AG09309 (cell line): ENCODE measurements around the gene PACS1.
"Not testable (repeated sequence)": the region's sequence is repeated elsewhere in the genome, so short reads cannot be mapped to it uniquely, and the experiment has no call there.

Experiments
- DNase-seq: peaks from one replicate; pipeline ENCODE4 v3.0.0-alpha.2; 2010; ENCODE audit warnings: low read depth
- H3K4me3 ChIP-seq: 2 replicates; pipeline ENCODE4 v1.5.1; 2011; ENCODE audit warnings: mild to moderate bottlenecking, low read depth, low read length, moderate library complexity; ENCODE audit not compliant: control insufficient read depth
- CTCF ChIP-seq: IDR thresholded peaks from 2 replicates; pipeline ENCODE4 v1.5.1; 2011; ENCODE audit warnings: mild to moderate bottlenecking, low read depth, low read length, inconsistent platforms; ENCODE audit not compliant: insufficient read depth, control insufficient read depth; ENCODE audit errors: missing control alignments

The PACS1 gene

GRCh38 chr11:66242095-66242765, 172.2 kb downstream of the PACS1 start:
- no peak for DNase-seq
- no peak for TF ChIP-seq CTCF
- no peak overlapping the region for H3K4me3 ChIP-seq

GRCh38 chr11:66243782-66244535, 173.9 kb downstream of the PACS1 start:
- H3K4me3 ChIP-seq, result no peak overlapping the region
- TF ChIP-seq CTCF, result no peak
- no peak for DNase-seq

- TF ChIP-seq CTCF, result no peak
- H3K4me3 ChIP-seq, result no peak overlapping the region
- no peak for DNase-seq
Observed at GRCh38 chr11:66247295-66247694, 177.2 kb downstream of the PACS1 start.

GRCh38 chr11:66247801-66248200, 177.7 kb downstream of the PACS1 start:
- DNase-seq, result no peak
- TF ChIP-seq CTCF, result no peak
- no peak overlapping the region for H3K4me3 ChIP-seq

GRCh38 chr11:66248903-66249302, 178.8 kb downstream of the PACS1 start:
- H3K4me3 ChIP-seq, result no peak overlapping the region
- no peak for DNase-seq
- TF ChIP-seq CTCF, result no peak

GRCh38 chr11:66251809-66252208, 181.7 kb downstream of the PACS1 start:
- TF ChIP-seq CTCF, result no peak
- DNase-seq, result no peak
- no peak overlapping the region for H3K4me3 ChIP-seq

GRCh38 chr11:66253081-66253480, 183.0 kb downstream of the PACS1 start:
- H3K4me3 ChIP-seq, DNase-seq: not testable (repeated sequence)
